DND-41 (cell line): ENCODE results near the gene PTPN4.

ENCODE experiments used
- ATAC-seq: fragments of 200-7000 bp; cut with Tn5 transposase; 3 replicates; pipeline ENCODE4 v1.9.1; 2021; ENCODE audit warnings: low read depth; ENCODE audit not compliant: insufficient read depth
- DNase-seq: peaks from one replicate; pipeline ENCODE4 v3.0.0-alpha.2; 2020
- H2AFZ ChIP-seq: 2 replicates; pipeline ENCODE4 v1.6.0; 2012; ENCODE audit warnings: low read depth, low read length
- H3K27ac ChIP-seq: 2 replicates; pipeline ENCODE4 v1.5.1; 2012; ENCODE audit warnings: low read length, inconsistent platforms
- H3K27me3 ChIP-seq: fragments of 200-600 bp; sonication (generic); 2 replicates; pipeline ENCODE4 v1.6.0; 2012; ENCODE audit warnings: low read length, mild to moderate bottlenecking, inconsistent platforms; ENCODE audit not compliant: insufficient read depth, poor library complexity
- H3K36me3 ChIP-seq: 2 replicates; pipeline ENCODE4 v1.5.1; 2012; ENCODE audit warnings: low read length, inconsistent platforms; ENCODE audit not compliant: insufficient read depth
- H3K4me1 ChIP-seq: 2 replicates; pipeline ENCODE4 v1.5.1; 2012; ENCODE audit warnings: mild to moderate bottlenecking, low read length; ENCODE audit not compliant: insufficient read depth
- H3K4me2 ChIP-seq: 2 replicates; pipeline ENCODE4 v1.6.0; 2012; ENCODE audit warnings: mild to moderate bottlenecking, moderate library complexity, low read length, inconsistent platforms; ENCODE audit not compliant: insufficient read depth
- H3K4me3 ChIP-seq, 2 experiments: fragments of 200-600 bp in 1 of 2; shearing (Covaris generic) in 1 of 2; 2 replicates each; pipeline ENCODE4 v1.5.1; 2012 to 2016; ENCODE audit warnings: inconsistent platforms in 2 of 2, low read length in 2 of 2, mild to moderate bottlenecking in 2 of 2, low read depth in 1 of 2, moderate library complexity in 1 of 2
- H3K79me2 ChIP-seq: 2 replicates; pipeline ENCODE4 v1.6.0; 2012; ENCODE audit warnings: low read length, inconsistent platforms; ENCODE audit not compliant: insufficient read depth
- H3K9ac ChIP-seq: 2 replicates; pipeline ENCODE4 v1.6.0; 2012; ENCODE audit warnings: low read depth, mild to moderate bottlenecking, inconsistent platforms, low read length, moderate library complexity
- H3K9me3 ChIP-seq: 2 replicates; pipeline ENCODE4 v1.5.1; 2012; ENCODE audit warnings: low read length, moderate library complexity, mild to moderate bottlenecking, inconsistent platforms; ENCODE audit not compliant: insufficient read depth, severe bottlenecking
- H4K20me1 ChIP-seq: 2 replicates; pipeline ENCODE4 v1.6.0; 2012; ENCODE audit warnings: low read length; ENCODE audit not compliant: insufficient read depth
- CTCF ChIP-seq: IDR thresholded peaks from 2 replicates; pipeline ENCODE4 v1.5.1; 2012; ENCODE audit warnings: borderline replicate concordance, low read length, moderate library complexity, mild to moderate bottlenecking; ENCODE audit not compliant: poor library complexity, severe bottlenecking; ENCODE audit errors: extremely low read depth
- EZH2 ChIP-seq: IDR thresholded peaks from 3 replicates; pipeline ENCODE4 v1.6.1; 2012; ENCODE audit warnings: borderline replicate concordance, low read depth, mild to moderate bottlenecking, moderate library complexity, low read length, inconsistent platforms; ENCODE audit not compliant: severe bottlenecking

Gene PTPN4

DNA sequence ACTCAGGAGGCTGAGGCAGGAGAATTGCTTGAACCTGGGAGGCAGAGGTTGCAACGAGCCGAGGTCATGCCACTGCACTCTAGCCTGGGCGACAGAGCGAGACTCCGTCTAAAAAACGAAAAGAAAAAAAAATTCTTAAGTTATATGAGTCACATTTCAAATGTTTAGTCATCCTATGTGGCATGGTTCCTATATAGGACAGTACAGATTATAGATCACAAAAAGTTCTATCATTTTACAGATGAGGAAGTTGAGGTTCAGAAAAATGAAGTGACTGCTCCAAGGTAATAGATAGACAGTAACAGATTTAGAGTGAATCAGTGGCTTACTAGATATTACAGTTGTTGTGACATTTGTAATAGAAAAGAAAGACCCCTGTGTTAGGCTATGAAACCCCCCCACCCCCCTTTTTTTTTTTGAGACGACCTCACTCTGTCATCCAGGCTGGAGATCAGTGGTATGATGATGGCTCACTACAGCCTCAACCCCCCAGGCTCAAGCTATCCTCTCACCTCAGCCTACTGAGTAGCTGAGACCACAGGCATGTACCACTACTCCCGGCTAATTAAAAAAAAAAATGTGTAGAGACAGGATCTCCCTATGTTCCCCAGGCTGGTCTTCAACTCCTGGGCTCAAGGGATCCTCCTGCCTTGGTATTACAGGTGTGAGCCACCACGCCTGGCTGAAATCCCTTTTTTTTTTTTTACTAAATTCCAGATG, 22.7 kb downstream of the PTPN4 start:
- H3K79me2 ChIP-seq = peaks cover 58% of the 10 kb centered on the region

DNA sequence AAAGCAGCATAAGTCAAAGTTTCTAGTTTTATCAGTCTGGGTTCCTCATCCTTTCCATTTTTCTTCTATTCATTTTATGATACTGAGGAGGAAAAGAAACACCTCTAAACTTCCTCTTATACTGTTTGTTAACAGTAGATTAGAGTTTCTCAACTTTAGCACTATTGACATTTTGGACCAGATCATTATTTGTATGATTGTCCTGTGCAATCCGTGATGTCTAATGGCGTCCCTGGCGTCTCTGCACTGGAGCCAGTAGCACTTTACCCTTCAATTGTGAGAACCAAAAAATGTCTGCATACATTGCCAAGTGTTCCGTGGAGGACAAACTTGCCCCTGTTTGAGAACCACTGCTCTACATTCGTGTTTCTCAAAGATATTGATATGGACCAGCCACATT, 25.2 kb downstream of the PTPN4 start:
- no peak overlapping the region for H3K27ac ChIP-seq
- H3K9ac ChIP-seq = no peak overlapping the region
- no peak overlapping the region for H3K4me2 ChIP-seq
- no peak for ATAC-seq
- TF ChIP-seq EZH2 (no peak), CTCF (no peak)
- H3K9me3 ChIP-seq = peaks cover 10% of the 10 kb centered on the region
- H3K79me2 ChIP-seq = peaks cover 57% of the 10 kb centered on the region
- H2AFZ ChIP-seq = no peak overlapping the region
- no peaks in the 10 kb centered on the region for H3K27me3 ChIP-seq
- H4K20me1 ChIP-seq = peaks cover 6% of the 10 kb centered on the region; the same call in 1 of the 2 replicates
- H3K36me3 ChIP-seq = no peaks in the 10 kb centered on the region
- no peak overlapping the region for H3K4me3 ChIP-seq
- DNase-seq = no peak
- H3K4me1 ChIP-seq = no peaks in the 10 kb centered on the region

More for the DNA sequence above, 22.7 kb downstream of the PTPN4 start:
- Histone ChIP-seq H3K36me3 (no peaks in the 10 kb centered on the region), H3K4me2 (no peak overlapping the region), H3K27me3 (no peaks in the 10 kb centered on the region), H3K9ac (no peak overlapping the region), H3K4me1 (no peaks in the 10 kb centered on the region), H2AFZ (no peak overlapping the region), H4K20me1 (peaks cover 6% of the 10 kb centered on the region; the same call in 1 of the 2 replicates), H3K9me3 (no peaks in the 10 kb centered on the region), H3K4me3 (no peak overlapping the region), H3K27ac (no peak overlapping the region)
- no peak for TF ChIP-seq CTCF
- TF ChIP-seq EZH2 = no peak
- no peak for ATAC-seq
- no peak for DNase-seq

DNA sequence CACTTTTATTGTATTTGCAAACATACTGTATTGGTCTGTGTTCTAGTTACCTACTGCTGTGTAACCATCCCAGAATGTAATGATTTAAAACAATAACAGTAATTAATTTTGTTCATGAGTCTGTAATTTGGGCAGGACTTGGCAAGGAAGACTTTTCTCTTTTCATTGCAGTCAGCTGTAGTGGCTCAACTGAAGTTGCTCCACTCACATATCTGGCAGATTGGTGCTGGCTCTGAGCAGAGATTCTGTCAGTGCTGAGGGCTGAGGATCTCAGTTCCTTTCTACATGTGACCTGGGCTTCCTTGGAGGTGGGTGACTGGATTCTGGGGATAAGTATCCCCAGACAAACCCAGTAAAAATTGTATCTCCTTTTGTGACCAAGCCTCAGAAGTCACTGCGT, 26.6 kb downstream of the PTPN4 start:
- H3K4me2 ChIP-seq = no peak overlapping the region
- peaks cover 2% of the 10 kb centered on the region; the same call in 1 of the 2 replicates for H3K36me3 ChIP-seq
- H3K4me3 ChIP-seq = no peak overlapping the region
- ATAC-seq (no peak), DNase-seq (no peak)
- H3K9me3 ChIP-seq = peaks cover 22% of the 10 kb centered on the region
- TF ChIP-seq CTCF (no peak), EZH2 (no peak)
- no peak overlapping the region for H2AFZ ChIP-seq
- no peak overlapping the region for H3K9ac ChIP-seq
- no peak overlapping the region for H3K27ac ChIP-seq
- peaks cover 57% of the 10 kb centered on the region for H3K79me2 ChIP-seq
- H3K27me3 ChIP-seq = no peaks in the 10 kb centered on the region
- H3K4me1 ChIP-seq = no peaks in the 10 kb centered on the region
- H4K20me1 ChIP-seq = peaks cover 6% of the 10 kb centered on the region; the same call in 1 of the 2 replicates
